Mesenchymal stem cell (in vitro differentiated cells and primary cell): ENCODE data around the gene TBC1D10A.

Source experiments
- DNase-seq: peaks from one replicate; pipeline ENCODE4 v3.0.0-alpha.2; 2013
- H2AFZ ChIP-seq: one replicate; pipeline ENCODE4 v1.6.1; 2013; ENCODE audit warnings: low read depth, mild to moderate bottlenecking, control low read depth, inconsistent platforms, low read length, moderate library complexity
- H2AK5ac ChIP-seq: 2 replicates; pipeline ENCODE4 v1.6.1; 2013; ENCODE audit warnings: low read length, moderate library complexity, mild to moderate bottlenecking, inconsistent platforms; ENCODE audit not compliant: severe bottlenecking
- H2BK120ac ChIP-seq: one replicate; pipeline ENCODE4 v1.6.1; 2013; ENCODE audit warnings: low read depth, mild to moderate bottlenecking, inconsistent platforms, low read length, moderate library complexity
- H2BK12ac ChIP-seq, 2 experiments: one replicate each; pipeline ENCODE4 v1.6.1; 2013; ENCODE audit warnings: inconsistent platforms in 2 of 2, low read length in 2 of 2, mild to moderate bottlenecking in 2 of 2, moderate library complexity in 2 of 2, control low read depth in 1 of 2
- H2BK15ac ChIP-seq: one replicate; pipeline ENCODE4 v1.6.1; 2013; ENCODE audit warnings: mild to moderate bottlenecking, low read depth, inconsistent platforms; ENCODE audit not compliant: poor library complexity, severe bottlenecking
- H2BK5ac ChIP-seq: 2 replicates; pipeline ENCODE4 v1.6.1; 2013; ENCODE audit warnings: low read depth, mild to moderate bottlenecking, low read length, control low read depth, inconsistent platforms; ENCODE audit not compliant: poor library complexity, severe bottlenecking
- H3K14ac ChIP-seq, 2 experiments: one replicate each; pipeline ENCODE4 v1.6.1; 2013; ENCODE audit warnings: inconsistent platforms in 2 of 2, low read length in 2 of 2, control low read depth in 1 of 2, mild to moderate bottlenecking in 1 of 2, moderate library complexity in 1 of 2
- H3K18ac ChIP-seq, 2 experiments: one replicate each; pipeline ENCODE4 v1.6.1; 2013; ENCODE audit warnings: inconsistent platforms in 2 of 2, low read length in 2 of 2, control low read depth in 1 of 2, low read depth in 1 of 2, mild to moderate bottlenecking in 1 of 2
- H3K23ac ChIP-seq, 2 experiments: one replicate each; pipeline ENCODE4 v1.6.1; 2013; ENCODE audit warnings: inconsistent platforms in 2 of 2, low read length in 2 of 2, mild to moderate bottlenecking in 2 of 2, moderate library complexity in 2 of 2, control low read depth in 1 of 2
- H3K27ac ChIP-seq: 2 replicates; pipeline ENCODE4 v1.5.1; 2013; ENCODE audit warnings: mild to moderate bottlenecking, moderate library complexity, low read length, control low read depth, inconsistent platforms; ENCODE audit not compliant: poor library complexity, severe bottlenecking
- H3K27me3 ChIP-seq, 2 experiments: 2 replicates each; pipeline versions ENCODE4 v1.6.1 to v1.7.0; 2013; ENCODE audit warnings: low read length in 2 of 2, mild to moderate bottlenecking in 2 of 2, moderate library complexity in 2 of 2, control low read depth in 1 of 2, inconsistent platforms in 1 of 2; ENCODE audit not compliant: control insufficient read depth in 1 of 2, insufficient read depth in 1 of 2
- H3K36me3 ChIP-seq, 2 experiments: 2 replicates each; pipeline versions ENCODE4 v1.6.1 to v1.7.0; 2013; ENCODE audit warnings: low read length in 2 of 2, control low read depth in 1 of 2, inconsistent platforms in 1 of 2, low read depth in 1 of 2, mild to moderate bottlenecking in 1 of 2; ENCODE audit not compliant: insufficient read depth in 2 of 2, control insufficient read depth in 1 of 2
- H3K4ac ChIP-seq, 2 experiments: one replicate each; pipeline ENCODE4 v1.6.1; 2013; ENCODE audit warnings: inconsistent platforms in 2 of 2, low read length in 2 of 2, mild to moderate bottlenecking in 2 of 2, moderate library complexity in 2 of 2, control low read depth in 1 of 2, low read depth in 1 of 2
- H3K4me1 ChIP-seq: 2 replicates; pipeline ENCODE4 v1.6.1; 2013; ENCODE audit warnings: low read depth, low read length, control low read depth; ENCODE audit not compliant: control insufficient read depth, insufficient read depth
- H3K4me2 ChIP-seq: 2 replicates; pipeline ENCODE4 v1.6.1; 2013; ENCODE audit warnings: low read length, mild to moderate bottlenecking, inconsistent platforms; ENCODE audit not compliant: poor library complexity, severe bottlenecking
- H3K4me3 ChIP-seq, 2 experiments: 2 replicates each; pipeline versions ENCODE4 v1.5.1 to v1.7.0; 2013; ENCODE audit warnings: low read length in 2 of 2, mild to moderate bottlenecking in 2 of 2, control low read depth in 1 of 2, low read depth in 1 of 2; ENCODE audit not compliant: insufficient read depth in 1 of 2
- H3K79me1 ChIP-seq: replicated peaks from 2 replicates; pipeline ENCODE4 v1.6.1; 2013; ENCODE audit warnings: mild to moderate bottlenecking, control low read depth, low read length, inconsistent platforms; ENCODE audit not compliant: poor library complexity, severe bottlenecking
- H3K9ac ChIP-seq: 2 replicates; pipeline ENCODE4 v1.7.0; 2013; ENCODE audit warnings: mild to moderate bottlenecking, low read length, moderate library complexity
- H3K9me3 ChIP-seq: 2 replicates; pipeline ENCODE4 v1.7.0; 2013; ENCODE audit warnings: mild to moderate bottlenecking, low read length; ENCODE audit not compliant: control insufficient read depth
- H4K8ac ChIP-seq: one replicate; pipeline ENCODE4 v1.6.1; 2013; ENCODE audit warnings: inconsistent platforms, mild to moderate bottlenecking, low read length, moderate library complexity
- H4K91ac ChIP-seq: one replicate; pipeline ENCODE4 v1.6.1; 2013; ENCODE audit warnings: mild to moderate bottlenecking, low read length, inconsistent platforms
- WGBS: methylation state at CpG from one replicate; pipeline ENCODE4 v1.1.7; 2013; ENCODE audit warnings: mixed read lengths; 5-methylcytosine and 5-hydroxymethylcytosine counted together

TBC1D10A gene

DNA sequence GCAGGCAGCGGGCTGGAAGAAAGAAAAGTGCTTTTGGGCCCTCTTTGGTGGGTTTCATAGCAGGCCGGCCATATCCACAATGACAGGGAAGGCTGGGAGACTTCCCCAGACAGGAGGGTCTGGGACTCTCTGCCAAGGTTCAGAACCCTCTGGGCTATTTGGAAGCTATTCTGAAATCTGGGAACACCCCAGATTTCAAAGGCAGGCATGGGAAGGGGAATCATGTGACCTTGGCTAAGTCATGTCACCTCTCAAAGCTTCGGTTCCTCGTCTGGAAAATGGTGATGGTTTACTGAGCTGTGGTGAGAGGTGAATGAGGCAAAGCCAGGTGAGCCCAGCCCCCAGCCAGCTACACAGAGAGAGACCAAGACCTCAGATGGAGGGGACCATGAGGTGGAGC, 42.1 kb downstream of the TBC1D10A start:
- Histone ChIP-seq H2AFZ (no peak overlapping the region), H3K18ac (no peak overlapping the region), H2BK15ac (no peak overlapping the region), H2AK5ac (no peak overlapping the region), H2BK12ac (no peak overlapping the region), H3K79me1 (peaks cover 12% of the 10 kb centered on the region), H3K9me3 (no peaks in the 10 kb centered on the region), H2BK5ac (no peak overlapping the region), H3K9ac (no peak overlapping the region), H3K4me1 (peaks cover 29% of the 10 kb centered on the region), H3K23ac (no peak overlapping the region), H3K27ac (no peak overlapping the region), H3K4me2 (no peak overlapping the region), H3K4me3 (no peak overlapping the region), H4K91ac (no peak overlapping the region), H3K4ac (no peak overlapping the region), H3K14ac (no peak overlapping the region), H3K27me3 (no peaks in the 10 kb centered on the region), H2BK120ac (no peak overlapping the region), H4K8ac (no peak overlapping the region), H3K36me3 (peaks cover 20 to 54% of the 10 kb centered on the region in 2 experiments)
- DNase-seq = peak; percentile 14
- WGBS = 93% methylated on average over 4 of the region's 4 CpGs

DNA sequence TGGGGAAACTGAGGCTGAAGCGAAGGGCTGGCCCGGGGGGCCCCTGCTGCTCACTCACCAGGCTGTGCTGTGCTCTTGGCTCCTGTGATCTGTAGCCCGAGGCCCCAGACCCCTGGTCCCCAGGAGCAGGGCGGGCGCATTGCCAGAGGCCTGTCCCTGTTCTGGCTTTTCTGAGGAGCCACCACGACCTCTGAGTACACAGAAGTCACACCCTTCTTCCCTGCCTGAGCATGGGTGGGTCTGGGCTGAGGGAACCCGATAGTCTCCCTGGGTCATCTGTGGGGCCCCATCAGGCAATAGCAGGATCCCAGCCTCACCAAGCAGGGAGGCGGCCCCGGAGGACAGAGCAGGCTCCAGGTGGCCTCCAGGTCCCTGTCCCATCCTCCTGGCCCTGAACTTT, 42.6 kb downstream of the TBC1D10A start:
- Histone ChIP-seq H2BK120ac (no peak overlapping the region), H3K79me1 (peaks cover 12% of the 10 kb centered on the region), H3K18ac (no peak overlapping the region), H3K14ac (no peak overlapping the region), H4K8ac (no peak overlapping the region), H3K4me1 (peaks cover 29% of the 10 kb centered on the region), H3K36me3 (peaks cover 20 to 54% of the 10 kb centered on the region in 2 experiments), H3K9ac (no peak overlapping the region), H3K4ac (no peak overlapping the region), H3K27ac (no peak overlapping the region), H2AK5ac (no peak overlapping the region), H3K4me3 (no peak overlapping the region), H3K9me3 (no peaks in the 10 kb centered on the region), H4K91ac (no peak overlapping the region), H3K4me2 (no peak overlapping the region), H2AFZ (no peak overlapping the region), H3K23ac (no peak overlapping the region), H2BK5ac (no peak overlapping the region), H2BK15ac (no peak overlapping the region), H2BK12ac (no peak overlapping the region), H3K27me3 (no peaks in the 10 kb centered on the region)
- WGBS = 83% methylated on average over 9 of the region's 9 CpGs
- DNase-seq = no peak

DNA sequence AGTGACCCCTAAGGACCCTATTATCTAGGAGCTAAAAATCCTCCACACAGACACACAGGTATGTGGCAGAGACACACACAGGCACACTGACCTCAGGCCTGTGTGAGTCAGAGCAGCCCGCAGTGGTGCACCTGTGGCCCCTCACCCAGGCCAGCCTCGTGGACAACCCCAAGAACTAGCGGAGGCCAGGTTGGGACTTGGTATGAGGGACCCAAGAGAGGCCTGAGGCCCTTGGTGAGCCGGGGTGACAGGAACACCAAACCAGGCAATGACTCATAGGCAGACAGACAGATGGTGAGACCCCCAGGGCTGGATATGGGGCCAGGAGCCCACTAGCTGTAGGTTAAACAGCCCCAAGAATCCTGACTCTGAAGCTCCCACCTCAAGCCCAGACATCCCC, 43.4 kb downstream of the TBC1D10A start:
- H3K27me3 ChIP-seq = no peaks in the 10 kb centered on the region
- 81% methylated on average over 4 of the region's 4 CpGs for WGBS
- no peak overlapping the region for H3K27ac ChIP-seq
- no peak overlapping the region for H3K23ac ChIP-seq
- no peak overlapping the region for H4K91ac ChIP-seq
- H3K4ac ChIP-seq = no peak overlapping the region
- H3K9me3 ChIP-seq = no peaks in the 10 kb centered on the region
- H2BK15ac ChIP-seq = no peak overlapping the region
- H2AFZ ChIP-seq = no peak overlapping the region
- no peak overlapping the region for H2AK5ac ChIP-seq
- DNase-seq = no peak
- H2BK120ac ChIP-seq = no peak overlapping the region
- H3K18ac ChIP-seq = no peak overlapping the region
- H3K4me2 ChIP-seq = no peak overlapping the region
- peaks cover 20 to 54% of the 10 kb centered on the region in 2 experiments for H3K36me3 ChIP-seq
- no peak overlapping the region for H3K9ac ChIP-seq
- no peak overlapping the region for H4K8ac ChIP-seq
- H3K79me1 ChIP-seq = peaks cover 12% of the 10 kb centered on the region
- no peak overlapping the region for H3K14ac ChIP-seq
- peaks cover 27% of the 10 kb centered on the region for H3K4me1 ChIP-seq
- H2BK5ac ChIP-seq = no peak overlapping the region
- H3K4me3 ChIP-seq = no peak overlapping the region
- no peak overlapping the region for H2BK12ac ChIP-seq

DNA sequence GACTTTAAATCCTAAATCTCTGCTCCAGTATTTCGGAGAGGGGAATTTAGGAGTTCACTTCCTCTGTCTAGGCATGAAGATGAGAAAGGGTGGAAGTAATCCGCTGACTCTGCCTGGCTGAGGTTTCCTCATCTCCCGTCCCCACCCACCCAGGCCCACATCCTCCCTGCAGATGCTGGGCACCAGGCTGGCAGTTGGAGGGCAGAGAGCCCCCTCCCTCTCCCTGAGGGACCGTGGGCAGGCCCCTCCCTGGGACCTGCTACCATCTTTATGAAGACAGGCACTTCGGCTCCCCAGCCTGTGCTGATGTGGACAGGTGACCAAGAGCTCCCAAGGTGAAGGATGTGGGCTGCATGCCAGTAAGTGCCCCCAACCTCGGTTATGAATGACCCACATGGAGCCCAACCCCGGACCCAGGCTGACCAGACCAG, 44.1 kb downstream of the TBC1D10A start:
- H2BK120ac ChIP-seq = no peak overlapping the region
- no peak overlapping the region for H3K18ac ChIP-seq
- DNase-seq = no peak
- H3K27me3 ChIP-seq = no peaks in the 10 kb centered on the region
- no peak overlapping the region for H3K9ac ChIP-seq
- no peak overlapping the region for H4K91ac ChIP-seq
- no peak overlapping the region for H3K4ac ChIP-seq
- H2AFZ ChIP-seq = no peak overlapping the region
- no peak overlapping the region for H2BK15ac ChIP-seq
- no peak overlapping the region for H3K27ac ChIP-seq
- peaks cover 33% of the 10 kb centered on the region for H3K4me1 ChIP-seq
- no peak overlapping the region for H2BK5ac ChIP-seq
- no peak overlapping the region for H2AK5ac ChIP-seq
- WGBS = 78% methylated on average over 7 of the region's 7 CpGs
- no peak overlapping the region for H3K23ac ChIP-seq
- H3K4me3 ChIP-seq = no peak overlapping the region
- no peak overlapping the region for H4K8ac ChIP-seq
- H3K4me2 ChIP-seq = no peak overlapping the region
- H3K36me3 ChIP-seq = peaks cover 20 to 54% of the 10 kb centered on the region in 2 experiments
- H3K79me1 ChIP-seq = peaks cover 12% of the 10 kb centered on the region
- no peak overlapping the region for H2BK12ac ChIP-seq
- H3K9me3 ChIP-seq = no peaks in the 10 kb centered on the region
- H3K14ac ChIP-seq = no peak overlapping the region
